Mesothelial cell of epicardium (in vitro differentiated cells): ENCODE measurements around the gene MPIG6B. TPM values are rescaled to one million over a fixed set of nuclear protein-coding genes. Genes with fewer than 3 reads are reported as not detected.

Experiments
- DNase-seq, 2 experiments: peaks; one replicate each; pipeline ENCODE4 v3.0.0; 2021; ENCODE audit warnings: low spot score in 2 of 2; ENCODE audit not compliant: unreplicated experiment in 2 of 2
- H3K27ac Mint-ChIP-seq: 2 replicates; pipeline ENCODE4 v1.8.0; 2021; ENCODE audit warnings: mixed read lengths
- H3K27me3 Mint-ChIP-seq: 2 replicates; pipeline ENCODE4 v1.8.0; 2021; ENCODE audit warnings: low read depth, mixed read lengths
- H3K36me3 Mint-ChIP-seq: 2 replicates; pipeline ENCODE4 v1.8.0; 2021; ENCODE audit warnings: mixed read lengths
- H3K4me1 Mint-ChIP-seq: 2 replicates; pipeline ENCODE4 v1.8.0; 2021; ENCODE audit warnings: mixed read lengths
- H3K4me3 Mint-ChIP-seq: 2 replicates; pipeline ENCODE4 v1.8.0; 2021; ENCODE audit warnings: mild to moderate bottlenecking, moderate library complexity, mixed read lengths
- H3K9me3 Mint-ChIP-seq: 2 replicates; pipeline ENCODE4 v1.8.0; 2021; ENCODE audit warnings: mixed read lengths
- CTCF ChIP-seq: fragments of 200-600 bp; sonication (generic); IDR thresholded peaks from one replicate; pipeline ENCODE4 v1.5.0; 2021; ENCODE audit warnings: antibody characterized with exemption; ENCODE audit not compliant: unreplicated experiment
- total RNA-seq: library from RNA; stranded (reverse); gene quantifications from 3 replicates; pipeline ENCODE4 v1.2.1, GENCODE V29; 2021

Gene MPIG6B
- total RNA-seq, 1 donor from 2014 or later: 0.16 TPM

DNA sequence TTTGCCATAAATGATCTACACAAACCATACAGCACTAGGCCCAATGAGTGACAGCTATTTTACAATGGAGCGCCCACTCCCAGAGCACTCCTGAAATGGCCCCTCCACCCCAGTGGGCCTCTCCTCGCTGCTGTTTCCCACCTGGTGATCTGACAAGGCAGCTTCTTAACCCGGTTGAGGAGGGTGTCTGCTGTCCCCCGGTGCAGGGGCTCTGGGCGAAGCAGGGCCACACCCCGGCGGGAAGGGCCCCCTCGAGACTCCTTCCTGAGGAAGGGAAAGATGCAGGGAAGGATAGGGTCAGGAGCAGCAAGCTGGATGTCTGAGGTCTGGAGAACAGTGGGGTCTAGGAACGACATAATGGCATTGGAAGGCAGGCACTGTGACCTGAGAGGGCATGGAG is 30.3 kb upstream of the MPIG6B start:
- no peak for DNase-seq
- no peak for TF ChIP-seq CTCF
- peaks cover 24% of the 10 kb centered on the region for H3K36me3 Mint-ChIP-seq
- peaks cover 15% of the 10 kb centered on the region for H3K4me1 Mint-ChIP-seq
- H3K27ac Mint-ChIP-seq: no peak overlapping the region
- H3K4me3 Mint-ChIP-seq: no peak overlapping the region
- H3K27me3 Mint-ChIP-seq: no peaks in the 10 kb centered on the region
- H3K9me3 Mint-ChIP-seq: no peaks in the 10 kb centered on the region

GRCh38 chr6:31693535-31693934 is 29.6 kb upstream of the MPIG6B start:
- Mint-ChIP-seq H3K4me1 (peaks cover 15% of the 10 kb centered on the region), H3K9me3 (no peaks in the 10 kb centered on the region), H3K27ac (no peak overlapping the region), H3K27me3 (no peaks in the 10 kb centered on the region), H3K4me3 (no peak overlapping the region), H3K36me3 (peaks cover 24% of the 10 kb centered on the region)
- no peak for TF ChIP-seq CTCF
- DNase-seq: no peak

GRCh38 chr6:31697555-31697954 is 25.6 kb upstream of the MPIG6B start:
- H3K9me3 Mint-ChIP-seq: no peaks in the 10 kb centered on the region
- no peak overlapping the region for H3K4me3 Mint-ChIP-seq
- H3K4me1 Mint-ChIP-seq: peaks cover 25% of the 10 kb centered on the region
- no peak for DNase-seq
- H3K36me3 Mint-ChIP-seq: peaks cover 14% of the 10 kb centered on the region
- TF ChIP-seq CTCF: no peak
- H3K27ac Mint-ChIP-seq: peak overlapping the region; percentile 36
- H3K27me3 Mint-ChIP-seq: no peaks in the 10 kb centered on the region

DNA sequence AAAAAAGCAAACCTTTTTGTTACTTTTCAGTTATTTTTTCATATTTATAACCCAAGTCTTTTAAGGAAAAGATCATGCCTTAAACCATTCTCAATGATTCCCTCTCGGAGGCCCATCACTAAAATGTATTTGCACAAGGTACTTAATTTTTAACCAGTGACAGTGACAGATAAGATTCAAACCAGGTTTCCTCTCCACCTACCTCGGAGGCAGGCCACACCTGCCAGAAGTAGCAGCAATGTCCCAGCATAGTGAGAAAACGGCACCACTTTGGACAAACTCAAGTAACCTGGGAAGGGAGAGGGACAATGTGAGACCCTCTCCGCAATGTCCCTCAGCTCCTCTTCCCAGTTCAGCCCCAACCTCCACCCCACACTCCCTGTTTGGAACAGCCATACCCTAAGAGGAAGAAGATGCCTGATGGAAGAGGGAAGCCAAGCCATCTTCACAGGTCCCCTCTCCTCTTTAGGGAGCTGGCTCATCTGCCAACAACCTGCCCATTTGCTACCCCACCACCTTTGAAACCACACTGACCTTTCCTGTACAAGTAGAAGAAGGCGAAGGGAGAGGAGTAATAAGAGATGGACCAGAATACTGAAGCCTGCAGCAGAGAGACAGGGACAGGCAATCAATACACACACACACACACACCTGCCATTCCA is 22.3 kb upstream of the MPIG6B start:
- Mint-ChIP-seq H3K36me3 (peaks cover 6% of the 10 kb centered on the region), H3K4me1 (peaks cover 28% of the 10 kb centered on the region), H3K27ac (peak overlapping the region; percentile 19), H3K27me3 (no peaks in the 10 kb centered on the region), H3K9me3 (no peaks in the 10 kb centered on the region), H3K4me3 (peak overlapping the region; percentile 97)
- TF ChIP-seq CTCF: no peak
- DNase-seq: no peak

GRCh38 chr6:31701666-31702404 is 21.3 kb upstream of the MPIG6B start:
- peak overlapping the region; percentile 97 for H3K4me3 Mint-ChIP-seq
- H3K9me3 Mint-ChIP-seq: no peaks in the 10 kb centered on the region
- no peak for TF ChIP-seq CTCF
- no peak for DNase-seq
- H3K27me3 Mint-ChIP-seq: no peaks in the 10 kb centered on the region
- peaks cover 6% of the 10 kb centered on the region for H3K36me3 Mint-ChIP-seq
- peaks cover 26% of the 10 kb centered on the region for H3K4me1 Mint-ChIP-seq
- H3K27ac Mint-ChIP-seq: peak overlapping the region; percentile 99
